ENCODE measurements around the gene BICRAL. TPM values are rescaled to one million over a fixed set of nuclear protein-coding genes. Genes with fewer than 3 reads are reported as not detected.

The BICRAL gene
- total RNA-seq, 1 donor from 2014 or later: 25.5 TPM

DNA sequence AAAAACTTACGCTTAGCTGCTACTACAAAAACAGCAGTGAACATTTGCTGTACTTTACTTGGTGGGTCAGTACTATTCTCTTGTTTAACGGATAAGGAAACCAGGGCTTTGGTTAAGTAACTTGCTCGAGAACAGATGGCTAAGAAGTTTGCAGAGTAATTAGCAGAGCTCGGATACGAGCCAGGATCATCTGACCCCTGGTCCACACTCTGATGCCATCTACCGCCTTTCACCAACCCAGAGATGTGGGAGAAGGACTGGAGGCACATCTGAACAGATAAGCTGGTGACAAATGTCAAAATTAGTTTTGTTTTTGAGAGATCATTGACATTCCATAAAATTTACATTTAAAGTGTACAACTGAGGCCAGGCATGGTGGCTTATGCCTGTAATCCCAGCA, 78.6 kb downstream of the BICRAL start:
- ATAC-seq (ENCODE audit: low read depth): no peak
- H3K27ac Mint-ChIP-seq: no peak overlapping the region

DNA sequence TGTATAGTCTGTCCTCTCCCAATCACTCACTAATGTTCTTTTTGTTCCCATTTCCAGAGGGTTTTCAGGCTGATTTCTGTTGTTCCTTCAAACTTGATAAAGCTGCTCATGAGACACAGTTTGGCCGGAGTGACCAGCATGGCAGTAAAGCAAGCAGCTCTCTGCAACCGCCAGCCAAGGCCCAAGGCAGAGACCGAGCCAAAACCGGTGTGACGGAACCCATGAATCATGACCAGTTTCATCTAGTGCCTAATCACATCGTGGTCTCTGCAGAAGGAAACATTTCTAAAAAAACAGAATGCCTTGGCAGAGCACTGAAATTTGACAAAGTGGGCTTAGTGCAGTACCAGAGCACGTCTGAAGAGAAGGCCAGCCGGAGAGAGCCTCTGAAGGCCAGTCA, 82.8 kb downstream of the BICRAL start:
- peaks cover 74% of the 10 kb centered on the region for H3K36me3 Mint-ChIP-seq (ENCODE audit: low read depth)
- intact Hi-C loops (cut with micrococcal nuclease): no loop called here
- no peaks in the 10 kb centered on the region for H3K9me3 Mint-ChIP-seq
- no peak overlapping the region for H3K4me3 Mint-ChIP-seq
- H3K4me1 Mint-ChIP-seq: no peaks in the 10 kb centered on the region
- TF ChIP-seq, protein P1, sequence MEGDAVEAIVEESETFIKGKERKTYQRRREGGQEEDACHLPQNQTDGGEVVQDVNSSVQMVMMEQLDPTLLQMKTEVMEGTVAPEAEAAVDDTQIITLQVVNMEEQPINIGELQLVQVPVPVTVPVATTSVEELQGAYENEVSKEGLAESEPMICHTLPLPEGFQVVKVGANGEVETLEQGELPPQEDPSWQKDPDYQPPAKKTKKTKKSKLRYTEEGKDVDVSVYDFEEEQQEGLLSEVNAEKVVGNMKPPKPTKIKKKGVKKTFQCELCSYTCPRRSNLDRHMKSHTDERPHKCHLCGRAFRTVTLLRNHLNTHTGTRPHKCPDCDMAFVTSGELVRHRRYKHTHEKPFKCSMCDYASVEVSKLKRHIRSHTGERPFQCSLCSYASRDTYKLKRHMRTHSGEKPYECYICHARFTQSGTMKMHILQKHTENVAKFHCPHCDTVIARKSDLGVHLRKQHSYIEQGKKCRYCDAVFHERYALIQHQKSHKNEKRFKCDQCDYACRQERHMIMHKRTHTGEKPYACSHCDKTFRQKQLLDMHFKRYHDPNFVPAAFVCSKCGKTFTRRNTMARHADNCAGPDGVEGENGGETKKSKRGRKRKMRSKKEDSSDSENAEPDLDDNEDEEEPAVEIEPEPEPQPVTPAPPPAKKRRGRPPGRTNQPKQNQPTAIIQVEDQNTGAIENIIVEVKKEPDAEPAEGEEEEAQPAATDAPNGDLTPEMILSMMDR (IDR thresholded peaks at IDR 0.05): no peak
- ATAC-seq (ENCODE audit: low read depth): no peak
- no peaks in the 10 kb centered on the region for H3K27me3 Mint-ChIP-seq
- H3K27ac Mint-ChIP-seq: no peak overlapping the region
- ChIA-PET CTCF (no interaction called here), POLR2A (interaction anchor here (0.7 kb wide), 1 partner anchor 89 kb away, joined by 3 read pairs; no protein-coding TSS in a partner anchor)
- DNase-seq: no peak

More for the DNA sequence above, 78.6 kb downstream of the BICRAL start:
- Mint-ChIP-seq H3K36me3 (ENCODE audit: low read depth) (peaks cover 71% of the 10 kb centered on the region), H3K4me1 (no peaks in the 10 kb centered on the region), H3K27me3 (no peaks in the 10 kb centered on the region), H3K4me3 (no peak overlapping the region), H3K9me3 (no peaks in the 10 kb centered on the region)
- TF ChIP-seq, protein P1 (IDR thresholded peaks at IDR 0.05): no peak
- CTCF ChIA-PET: no interaction called here
- POLR2A ChIA-PET: no interaction called here
- intact Hi-C loops (cut with micrococcal nuclease): no loop called here
- DNase-seq: no peak

DNA sequence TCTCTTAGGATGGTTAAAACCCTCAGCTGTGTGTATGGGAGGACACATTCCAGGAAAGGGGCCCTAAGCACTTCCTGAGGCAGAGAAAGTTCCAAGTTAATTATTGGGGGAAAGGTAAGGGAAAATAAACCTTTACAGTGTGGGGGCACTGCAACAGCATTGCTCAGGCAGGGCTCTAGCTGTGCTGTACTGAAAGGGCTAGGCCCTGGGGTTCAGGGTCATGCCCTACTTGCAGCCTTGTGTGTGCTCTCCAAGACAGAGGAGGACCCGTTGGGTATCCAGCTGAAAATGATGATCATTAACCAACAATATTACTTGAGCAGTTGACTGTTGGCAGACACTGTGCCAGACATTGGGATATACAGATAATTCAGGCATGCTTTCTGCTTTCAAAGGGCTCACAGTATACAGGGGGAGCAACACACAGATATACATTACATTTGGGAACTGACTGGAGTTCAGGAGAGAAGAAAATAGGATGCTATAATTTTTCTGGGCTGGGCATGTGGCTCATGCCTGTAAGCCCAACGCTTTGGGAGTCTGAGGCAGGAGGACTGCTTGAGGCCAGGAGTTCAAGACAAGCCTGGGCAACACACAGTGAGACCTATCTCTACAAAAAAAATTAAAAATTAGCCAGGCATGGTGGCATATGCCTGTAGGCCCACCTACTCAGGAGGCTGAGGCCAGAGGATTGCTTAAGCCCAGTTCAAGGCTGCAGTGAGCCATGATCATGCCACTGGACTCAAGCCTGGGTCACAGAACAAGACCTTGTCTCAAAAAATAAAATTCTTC, 88.5 kb downstream of the BICRAL start:
- TF ChIP-seq, protein P1 (IDR thresholded peaks at IDR 0.05): no peak
- Mint-ChIP-seq H3K36me3 (ENCODE audit: low read depth) (peaks cover 27% of the 10 kb centered on the region), H3K9me3 (no peaks in the 10 kb centered on the region), H3K27me3 (no peaks in the 10 kb centered on the region), H3K4me1 (peaks cover 3% of the 10 kb centered on the region), H3K27ac (no peak overlapping the region), H3K4me3 (no peak overlapping the region)
- intact Hi-C loops (cut with micrococcal nuclease): no loop called here
- DNase-seq: no peak
- POLR2A ChIA-PET: no interaction called here
- no peak for ATAC-seq (ENCODE audit: low read depth)
- CTCF ChIA-PET: no interaction called here

DNA sequence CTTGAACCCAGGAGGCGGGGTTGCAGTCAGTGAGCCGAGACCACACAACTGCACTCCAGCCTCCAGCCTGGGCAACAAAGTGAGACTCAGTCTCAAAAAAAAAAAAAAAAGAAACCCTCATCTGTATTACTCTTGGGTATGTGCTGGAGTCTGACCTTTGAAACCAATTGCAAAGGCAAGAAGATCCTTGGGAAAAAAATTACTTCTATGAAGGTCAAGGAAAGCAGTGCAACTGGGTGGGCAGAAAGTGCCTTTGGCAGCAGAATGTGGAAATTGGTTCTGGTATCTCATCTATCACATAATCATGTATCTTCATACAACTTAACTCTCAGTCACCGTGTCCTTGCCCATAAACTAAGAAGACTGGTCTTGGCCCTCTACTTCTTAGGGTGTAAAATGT, 89.9 kb downstream of the BICRAL start:
- Mint-ChIP-seq H3K36me3 (ENCODE audit: low read depth) (peaks cover 16% of the 10 kb centered on the region), H3K9me3 (no peaks in the 10 kb centered on the region), H3K27ac (no peak overlapping the region), H3K4me3 (no peak overlapping the region), H3K4me1 (peaks cover 3% of the 10 kb centered on the region), H3K27me3 (no peaks in the 10 kb centered on the region)
- TF ChIP-seq, protein P1 (IDR thresholded peaks at IDR 0.05): no peak
- DNase-seq: no peak
- POLR2A ChIA-PET: interaction anchor here (0.6 to 1.5 kb wide), 4 partner anchors 8 to 248 kb away, joined by 3 to 10 read pairs (median 6); partner anchors contain the start of gene BICRAL
- intact Hi-C loops (cut with micrococcal nuclease): no loop called here
- no peak for ATAC-seq (ENCODE audit: low read depth)
- CTCF ChIA-PET: no interaction called here

DNA sequence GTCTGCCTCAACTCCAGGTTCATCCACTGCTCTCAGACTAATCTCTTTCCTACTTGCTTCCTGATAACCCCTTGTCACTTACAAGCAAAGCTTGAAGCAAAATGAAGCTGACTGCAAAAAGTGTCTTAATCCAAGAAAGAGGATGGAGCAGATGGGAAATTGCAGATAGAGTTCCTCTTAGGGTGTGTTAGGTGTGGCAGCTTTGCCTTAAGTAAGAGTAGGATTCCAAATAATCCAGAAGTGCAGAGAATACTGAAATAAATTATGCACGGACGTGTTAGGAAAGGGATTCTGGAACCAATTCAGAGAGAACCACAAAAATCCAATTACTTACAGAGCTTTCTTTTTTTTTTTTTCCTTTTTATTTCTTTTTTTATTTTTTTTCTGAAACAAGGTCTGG, 91.5 kb downstream of the BICRAL start:
- ChIA-PET POLR2A (interaction anchor here (0.6 to 2.1 kb wide), 2 partner anchors 125 to 127 kb away, joined by 10 to 12 read pairs; partner anchors contain the start of gene TBCC), CTCF (interaction anchor here (1.0 to 1.4 kb wide), 2 partner anchors 23 to 211 kb away, joined by 4 read pairs; no protein-coding TSS in a partner anchor)
- DNase-seq: no peak
- TF ChIP-seq, protein P1 (IDR thresholded peaks at IDR 0.05): no peak
- Mint-ChIP-seq H3K36me3 (ENCODE audit: low read depth) (peaks cover 5% of the 10 kb centered on the region), H3K4me3 (no peak overlapping the region), H3K27ac (no peak overlapping the region), H3K9me3 (no peaks in the 10 kb centered on the region), H3K27me3 (no peaks in the 10 kb centered on the region), H3K4me1 (peaks cover 3% of the 10 kb centered on the region)
- intact Hi-C loops (cut with micrococcal nuclease): no loop called here
- ATAC-seq (ENCODE audit: low read depth): no peak

All from activated B cell treated with CpG ODN at 0.5 μM for 24 hours (primary cell).